ENCODE results near the gene ERC2. TPM values are rescaled to one million over a fixed set of nuclear protein-coding genes. Genes with fewer than 3 reads are reported as not detected.

The ERC2 gene
- total RNA-seq, 2 experiments from 2014 or later, result not detected

GRCh38 chr3:56423661-56424099 lies 44.6 kb downstream of the ERC2 start:
- CTCF ChIA-PET (ENCODE audit: unreplicated experiment), result no interaction called here
- Histone ChIP-seq H3K36me3 (ENCODE audit: insufficient read depth, low read length) (no peaks in the 10 kb centered on the region), H3K9me3 (ENCODE audit: low read length) (no peaks in the 10 kb centered on the region), H3K4me3 (ENCODE audit: low read depth, low read length, poor library complexity, severe bottlenecking) (no peak overlapping the region), H4K20me1 (ENCODE audit: insufficient read depth, low read length) (no peaks in the 10 kb centered on the region), H2AFZ (ENCODE audit: low read length) (no peak overlapping the region), H3K9me2 (ENCODE audit: insufficient read depth, low read length) (no peaks in the 10 kb centered on the region), H3K4me1 (ENCODE audit: insufficient read depth, low read length, poor library complexity, severe bottlenecking) (no peaks in the 10 kb centered on the region), H3K4me2 (ENCODE audit: low read length) (no peak overlapping the region), H3K27ac (ENCODE audit: low read depth, low read length, poor library complexity, severe bottlenecking) (no peak overlapping the region), H3K79me2 (ENCODE audit: insufficient read depth, low read depth, low read length) (no peaks in the 10 kb centered on the region)
- intact Hi-C loops (cut with micrococcal nuclease; ENCODE audit: unreplicated experiment), result no loop called here
- POLR2A ChIA-PET, result interaction anchor here (0.6 to 0.9 kb wide), 2 partner anchors 30 to 83 kb away, joined by 4 read pairs; no protein-coding TSS in a partner anchor
- TF ChIP-seq EZH2phosphoT487 (IDR thresholded peaks at IDR 0.05; ENCODE audit: borderline replicate concordance, low read depth, low read length), result no peak
- no peak for TF ChIP-seq CTCF (conservative IDR thresholded peaks at IDR 0.05; ENCODE audit: low read length)
- DNase-seq (ENCODE audit: low spot score), result no peak
- BruUV-seq (replicated peaks), result no TSS peak

- DNase-seq (ENCODE audit: low spot score), result no peak
- no peaks in the 10 kb centered on the region for H3K9me3 ChIP-seq (ENCODE audit: low read length)
- CTCF ChIA-PET (ENCODE audit: unreplicated experiment), result no interaction called here
- no peaks in the 10 kb centered on the region for H4K20me1 ChIP-seq (ENCODE audit: insufficient read depth, low read length)
- H3K4me2 ChIP-seq (ENCODE audit: low read length), result no peak overlapping the region
- intact Hi-C loops (cut with micrococcal nuclease; ENCODE audit: unreplicated experiment), result no loop called here
- H3K36me3 ChIP-seq (ENCODE audit: insufficient read depth, low read length), result no peaks in the 10 kb centered on the region
- no peak for TF ChIP-seq EZH2phosphoT487 (IDR thresholded peaks at IDR 0.05; ENCODE audit: borderline replicate concordance, low read depth, low read length)
- no TSS peak for BruUV-seq (replicated peaks)
- no peaks in the 10 kb centered on the region for H3K79me2 ChIP-seq (ENCODE audit: insufficient read depth, low read depth, low read length)
- no peak overlapping the region for H3K27ac ChIP-seq (ENCODE audit: low read depth, low read length, poor library complexity, severe bottlenecking)
- no peaks in the 10 kb centered on the region for H3K4me1 ChIP-seq (ENCODE audit: insufficient read depth, low read length, poor library complexity, severe bottlenecking)
- H3K9me2 ChIP-seq (ENCODE audit: insufficient read depth, low read length), result no peaks in the 10 kb centered on the region
- H3K4me3 ChIP-seq (ENCODE audit: low read depth, low read length, poor library complexity, severe bottlenecking), result no peak overlapping the region
- no peak overlapping the region for H2AFZ ChIP-seq (ENCODE audit: low read length)
- POLR2A ChIA-PET, result interaction anchor here (0.7 kb wide), 1 partner anchor 1177 kb away, joined by 3 read pairs; no protein-coding TSS in a partner anchor
Observed at GRCh38 chr3:56422316-56422715, 46.0 kb downstream of the ERC2 start.

DNA sequence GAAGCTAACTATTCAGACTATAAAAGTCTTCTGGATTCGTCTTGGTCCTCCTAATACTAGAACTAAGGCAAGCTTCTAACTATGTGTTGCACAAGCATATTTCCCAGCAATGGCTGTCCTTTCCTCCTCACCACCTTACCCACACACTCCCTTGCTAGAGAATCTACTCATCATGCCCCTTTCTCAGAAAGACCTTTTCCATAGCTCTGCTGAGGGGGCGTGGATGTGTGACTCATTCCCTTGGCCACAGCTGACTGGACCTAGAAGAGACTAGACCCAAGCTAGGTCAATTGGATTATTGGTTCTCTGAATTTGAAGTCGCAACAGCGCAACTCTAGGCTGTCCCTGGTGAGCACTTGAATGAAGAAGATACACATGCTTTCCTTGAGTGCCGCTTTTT lies 47.1 kb downstream of the ERC2 start:
- Histone ChIP-seq H3K27ac (ENCODE audit: low read depth, low read length, poor library complexity, severe bottlenecking) (no peak overlapping the region), H3K36me3 (ENCODE audit: insufficient read depth, low read length) (no peaks in the 10 kb centered on the region), H3K9me2 (ENCODE audit: insufficient read depth, low read length) (no peaks in the 10 kb centered on the region), H2AFZ (ENCODE audit: low read length) (no peak overlapping the region), H4K20me1 (ENCODE audit: insufficient read depth, low read length) (no peaks in the 10 kb centered on the region), H3K4me1 (ENCODE audit: insufficient read depth, low read length, poor library complexity, severe bottlenecking) (no peaks in the 10 kb centered on the region), H3K4me3 (ENCODE audit: low read depth, low read length, poor library complexity, severe bottlenecking) (no peak overlapping the region), H3K9me3 (ENCODE audit: low read length) (no peaks in the 10 kb centered on the region), H3K4me2 (ENCODE audit: low read length) (no peak overlapping the region), H3K79me2 (ENCODE audit: insufficient read depth, low read depth, low read length) (no peaks in the 10 kb centered on the region)
- TF ChIP-seq CTCF (conservative IDR thresholded peaks at IDR 0.05; ENCODE audit: low read length) (no peak), EZH2phosphoT487 (IDR thresholded peaks at IDR 0.05; ENCODE audit: borderline replicate concordance, low read depth, low read length) (no peak)
- intact Hi-C loops (cut with micrococcal nuclease; ENCODE audit: unreplicated experiment), result no loop called here
- DNase-seq (ENCODE audit: low spot score), result no peak
- ChIA-PET POLR2A (interaction anchor here (0.6 kb wide), 1 partner anchor 1662 kb away, joined by 4 read pairs; no protein-coding TSS in a partner anchor), CTCF (ENCODE audit: unreplicated experiment) (no interaction called here)
- no TSS peak for BruUV-seq (replicated peaks)

Data from OCI-LY7 (cell line).